CD8-positive, alpha-beta memory T cell (primary cell): ENCODE measurements around the gene OSTC. TPM values are rescaled to one million over a fixed set of nuclear protein-coding genes. Genes with fewer than 3 reads are reported as not detected.

Source experiments
- CTCF ChIA-PET: fragments of 350-600 bp; sonication (Branson Sonifier 250); formaldehyde crosslinking; loops from one replicate; lab custom pipeline; 2021; ENCODE audit warnings: antibody characterized with exemption; lab: Charles Lee
- POLR2A ChIA-PET: fragments of 350-600 bp; sonication (Branson Sonifier 250); formaldehyde crosslinking; loops from one replicate; lab custom pipeline; 2021; ENCODE audit warnings: antibody characterized with exemption; lab: Charles Lee
- DNase-seq, 5 donors: peaks; one replicate each; pipeline versions ENCODE4 v3.0.0 to v3.0.0-alpha.2; 2020 to 2022; ENCODE audit warnings: mixed read lengths in 1 of 5
- H3K27ac ChIP-seq: one replicate; pipeline ENCODE4 v1.7.0; 2013; ENCODE audit warnings: low read depth, mild to moderate bottlenecking, low read length, moderate library complexity
- H3K27me3 ChIP-seq: 2 replicates; pipeline ENCODE4 v1.7.0; 2013; ENCODE audit warnings: low read length, mild to moderate bottlenecking; ENCODE audit not compliant: insufficient read depth, poor library complexity, severe bottlenecking
- H3K36me3 ChIP-seq: 2 replicates; pipeline ENCODE4 v1.7.0; 2013; ENCODE audit warnings: mild to moderate bottlenecking, low read length, moderate library complexity; ENCODE audit not compliant: insufficient read depth
- H3K4me1 ChIP-seq: 2 replicates; pipeline ENCODE4 v1.7.0; 2013; ENCODE audit warnings: mild to moderate bottlenecking, low read length, moderate library complexity; ENCODE audit not compliant: insufficient read depth
- H3K4me3 ChIP-seq: 2 replicates; pipeline ENCODE4 v1.7.0; 2013; ENCODE audit warnings: mild to moderate bottlenecking, low read length
- H3K9me3 ChIP-seq: 2 replicates; pipeline ENCODE4 v1.7.0; 2013; ENCODE audit warnings: mild to moderate bottlenecking, low read length
- H3K27ac Mint-ChIP-seq, 8 donors: one replicate each; pipeline ENCODE4 v1.8.0; 2020 to 2021; ENCODE audit warnings: mixed read lengths in 8 of 8, mild to moderate bottlenecking in 6 of 8, inconsistent platforms in 3 of 8, moderate library complexity in 3 of 8
- H3K27me3 Mint-ChIP-seq, 2 donors: one replicate each; pipeline ENCODE4 v1.8.0; 2020 to 2021; ENCODE audit warnings: mixed read lengths in 2 of 2, mild to moderate bottlenecking in 1 of 2, moderate library complexity in 1 of 2
- H3K36me3 Mint-ChIP-seq, 3 donors: one replicate each; pipeline ENCODE4 v1.8.0; 2020 to 2021; ENCODE audit warnings: mixed read lengths in 3 of 3, inconsistent platforms in 1 of 3, mild to moderate bottlenecking in 1 of 3
- H3K4me1 Mint-ChIP-seq, 3 donors: one replicate each; pipeline ENCODE4 v1.8.0; 2020 to 2021; ENCODE audit warnings: mixed read lengths in 3 of 3, inconsistent platforms in 1 of 3, mild to moderate bottlenecking in 1 of 3
- H3K4me3 Mint-ChIP-seq, 7 donors: one replicate each; pipeline ENCODE4 v1.8.0; 2020 to 2021; ENCODE audit warnings: mixed read lengths in 7 of 7, mild to moderate bottlenecking in 6 of 7, moderate library complexity in 4 of 7, inconsistent platforms in 2 of 7
- H3K9me3 Mint-ChIP-seq, 5 donors: one replicate each; pipeline ENCODE4 v1.8.0; 2020 to 2022; ENCODE audit warnings: mixed read lengths in 5 of 5, mild to moderate bottlenecking in 3 of 5, moderate library complexity in 2 of 5, inconsistent platforms in 1 of 5
- polyA plus RNA-seq: library from polyadenylated mRNA; unstranded; fragments of 300-500 nt; fragmentation: Illumina TruSeq; gene quantifications from one replicate; pipeline ENCODE4 v1.2.3, GENCODE V29; 2021
- total RNA-seq, 2 experiments: library from RNA; stranded (reverse); gene quantifications; one replicate each; pipeline ENCODE4 v1.2.3, GENCODE V29; 2021

OSTC gene
- total and polyA plus RNA-seq, 3 experiments from 2014 or later, result 90.8 to 154 (median 93.1) TPM

DNA sequence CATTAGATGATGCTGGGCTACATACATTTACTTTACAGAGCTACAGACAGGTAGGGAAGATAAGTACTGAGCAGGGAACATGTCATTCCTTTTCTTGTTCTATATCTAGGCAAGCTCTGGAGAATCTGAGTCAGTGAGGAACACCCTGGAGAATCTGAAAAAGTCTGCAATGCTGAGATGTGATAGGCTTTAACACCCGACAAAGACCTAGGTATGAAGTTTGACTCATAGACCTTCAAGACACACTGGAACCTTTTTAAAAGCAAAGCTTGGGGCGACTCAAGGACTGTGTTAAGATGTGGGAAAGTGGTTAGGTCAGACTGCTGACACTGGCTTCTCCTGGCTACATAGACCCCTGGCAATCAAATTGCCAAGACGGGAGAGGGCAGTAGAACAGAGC lies 42.8 kb downstream of the OSTC start:
- Mint-ChIP-seq H3K36me3 (no peaks in the 10 kb centered on the region), H3K27me3 (peaks cover 4 to 8% of the 10 kb centered on the region in 2 donors), H3K4me1 (no peaks in the 10 kb centered on the region), H3K27ac (no peak overlapping the region), H3K9me3 (no peaks in the 10 kb centered on the region), H3K4me3 (no peak overlapping the region)
- Histone ChIP-seq H3K27ac (no peak overlapping the region), H3K27me3 (no peaks in the 10 kb centered on the region), H3K9me3 (no peaks in the 10 kb centered on the region), H3K4me3 (no peak overlapping the region), H3K36me3 (no peaks in the 10 kb centered on the region), H3K4me1 (no peaks in the 10 kb centered on the region)
- ChIA-PET POLR2A (no interaction called here), CTCF (no interaction called here)
- DNase-seq, result no peak

GRCh38 chr4:108693819-108694218 lies 43.4 kb downstream of the OSTC start:
- Mint-ChIP-seq H3K4me1 (no peaks in the 10 kb centered on the region), H3K36me3 (no peaks in the 10 kb centered on the region), H3K9me3 (no peaks in the 10 kb centered on the region), H3K27me3 (peaks cover 4 to 8% of the 10 kb centered on the region in 2 donors), H3K27ac (no peak overlapping the region), H3K4me3 (no peak overlapping the region)
- Histone ChIP-seq H3K36me3 (no peaks in the 10 kb centered on the region), H3K4me3 (no peak overlapping the region), H3K27me3 (no peaks in the 10 kb centered on the region), H3K4me1 (no peaks in the 10 kb centered on the region), H3K27ac (no peak overlapping the region), H3K9me3 (no peaks in the 10 kb centered on the region)
- ChIA-PET CTCF (no interaction called here), POLR2A (no interaction called here)
- no peak for DNase-seq

DNA sequence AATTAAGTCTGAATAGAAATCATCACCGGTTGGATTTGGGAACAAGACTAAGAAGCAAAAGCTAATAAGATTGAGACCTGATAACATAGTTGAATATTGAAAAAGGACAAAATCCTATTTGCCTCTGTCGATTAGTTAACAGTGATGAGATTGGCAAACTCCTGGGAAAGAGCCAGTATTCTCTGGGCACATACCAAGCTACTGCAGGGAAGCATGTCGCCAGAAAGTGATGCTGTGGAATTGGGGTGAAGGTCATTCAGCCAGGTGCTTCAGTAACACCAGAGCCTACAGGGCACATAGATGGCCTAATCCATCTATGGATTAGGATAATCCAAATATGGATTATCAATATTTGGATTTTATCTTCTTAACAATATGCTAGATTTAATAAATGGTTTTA lies 44.0 kb downstream of the OSTC start:
- CTCF ChIA-PET, result no interaction called here
- H3K27ac Mint-ChIP-seq, result no peak overlapping the region
- DNase-seq, result no peak
- POLR2A ChIA-PET, result no interaction called here
- no peaks in the 10 kb centered on the region for H3K4me1 ChIP-seq
- peaks cover 4 to 8% of the 10 kb centered on the region in 2 donors for H3K27me3 Mint-ChIP-seq
- H3K4me3 ChIP-seq, result no peak overlapping the region
- no peak overlapping the region for H3K4me3 Mint-ChIP-seq
- no peaks in the 10 kb centered on the region for H3K9me3 Mint-ChIP-seq
- no peaks in the 10 kb centered on the region for H3K36me3 ChIP-seq
- H3K27me3 ChIP-seq, result no peaks in the 10 kb centered on the region
- no peaks in the 10 kb centered on the region for H3K4me1 Mint-ChIP-seq
- H3K36me3 Mint-ChIP-seq, result no peaks in the 10 kb centered on the region
- H3K9me3 ChIP-seq, result no peaks in the 10 kb centered on the region
- H3K27ac ChIP-seq, result no peak overlapping the region

GRCh38 chr4:108695062-108695461 lies 44.7 kb downstream of the OSTC start:
- no peak for DNase-seq
- Histone ChIP-seq H3K36me3 (no peaks in the 10 kb centered on the region), H3K4me3 (no peak overlapping the region), H3K27me3 (no peaks in the 10 kb centered on the region), H3K9me3 (no peaks in the 10 kb centered on the region), H3K27ac (no peak overlapping the region), H3K4me1 (no peaks in the 10 kb centered on the region)
- H3K27ac Mint-ChIP-seq, result no peak overlapping the region
- no peaks in the 10 kb centered on the region for H3K4me1 Mint-ChIP-seq
- H3K36me3 Mint-ChIP-seq, result no peaks in the 10 kb centered on the region
- POLR2A ChIA-PET, result no interaction called here
- CTCF ChIA-PET, result no interaction called here
- no peak overlapping the region for H3K4me3 Mint-ChIP-seq
- peaks cover 2 to 8% of the 10 kb centered on the region in 2 donors for H3K27me3 Mint-ChIP-seq
- H3K9me3 Mint-ChIP-seq, result no peaks in the 10 kb centered on the region

- no peak overlapping the region for H3K4me3 Mint-ChIP-seq
- Histone ChIP-seq H3K27me3 (no peaks in the 10 kb centered on the region), H3K9me3 (no peaks in the 10 kb centered on the region), H3K4me1 (no peaks in the 10 kb centered on the region), H3K4me3 (no peak overlapping the region), H3K36me3 (no peaks in the 10 kb centered on the region), H3K27ac (no peak overlapping the region)
- no peaks in the 10 kb centered on the region for H3K9me3 Mint-ChIP-seq
- H3K27ac Mint-ChIP-seq, result no peak overlapping the region
- peaks cover 0 to 4% (median 0%) of the 10 kb centered on the region in 3 donors for H3K4me1 Mint-ChIP-seq
- DNase-seq, result no peak
- H3K27me3 Mint-ChIP-seq, result peaks cover 5 to 8% of the 10 kb centered on the region in 2 donors
- no peaks in the 10 kb centered on the region for H3K36me3 Mint-ChIP-seq
- ChIA-PET CTCF (no interaction called here), POLR2A (no interaction called here)
Measured at GRCh38 chr4:108696160-108696559, 45.8 kb downstream of the OSTC start.

- Mint-ChIP-seq H3K9me3 (no peaks in the 10 kb centered on the region), H3K4me3 (no peak overlapping the region), H3K27ac (no peak overlapping the region), H3K4me1 (peaks cover 13 to 20% (median 14%) of the 10 kb centered on the region in 3 donors), H3K36me3 (no peaks in the 10 kb centered on the region), H3K27me3 (peaks cover 3 to 5% of the 10 kb centered on the region in 2 donors)
- ChIA-PET POLR2A (no interaction called here), CTCF (no interaction called here)
- Histone ChIP-seq H3K27ac (no peak overlapping the region), H3K4me3 (no peak overlapping the region), H3K36me3 (no peaks in the 10 kb centered on the region), H3K9me3 (no peaks in the 10 kb centered on the region), H3K27me3 (no peaks in the 10 kb centered on the region), H3K4me1 (peaks cover 7% of the 10 kb centered on the region)
- no peak for DNase-seq
Measured at GRCh38 chr4:108700081-108700757, 49.8 kb downstream of the OSTC start.

DNA sequence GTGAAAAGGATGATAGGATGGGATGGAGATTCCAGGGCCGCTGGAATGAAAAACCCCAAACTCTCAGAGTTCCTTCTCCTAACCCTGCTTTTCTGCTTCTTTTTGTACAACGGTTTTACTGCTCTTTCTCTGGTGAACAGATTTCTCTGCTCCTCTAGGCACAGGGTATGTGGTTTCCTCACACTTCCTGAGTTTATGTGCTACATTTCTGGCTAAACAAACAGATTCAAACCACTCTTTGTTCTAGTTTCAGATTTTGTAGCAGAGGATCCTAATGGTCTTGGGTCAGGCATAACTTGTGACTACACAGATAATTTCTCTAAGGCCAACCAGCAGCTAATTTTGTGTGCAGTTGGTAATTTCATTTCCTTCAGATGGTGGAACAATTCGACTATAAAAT lies 52.6 kb downstream of the OSTC start:
- Histone ChIP-seq H3K4me1 (peaks cover 7% of the 10 kb centered on the region), H3K9me3 (no peaks in the 10 kb centered on the region), H3K27me3 (no peaks in the 10 kb centered on the region), H3K27ac (no peak overlapping the region), H3K4me3 (no peak overlapping the region), H3K36me3 (no peaks in the 10 kb centered on the region)
- Mint-ChIP-seq H3K27me3 (peaks cover 3 to 9% of the 10 kb centered on the region in 2 donors), H3K4me1 (peaks cover 13 to 20% (median 14%) of the 10 kb centered on the region in 3 donors), H3K9me3 (no peaks in the 10 kb centered on the region), H3K27ac (peak overlapping the region in 5 of 8 donors; percentile 10 to 81 (median 47)), H3K36me3 (no peaks in the 10 kb centered on the region), H3K4me3 (peak overlapping the region in 2 of 7 donors; percentile 15 to 25)
- CTCF ChIA-PET, result no interaction called here
- DNase-seq, result no peak
- POLR2A ChIA-PET, result no interaction called here

DNA sequence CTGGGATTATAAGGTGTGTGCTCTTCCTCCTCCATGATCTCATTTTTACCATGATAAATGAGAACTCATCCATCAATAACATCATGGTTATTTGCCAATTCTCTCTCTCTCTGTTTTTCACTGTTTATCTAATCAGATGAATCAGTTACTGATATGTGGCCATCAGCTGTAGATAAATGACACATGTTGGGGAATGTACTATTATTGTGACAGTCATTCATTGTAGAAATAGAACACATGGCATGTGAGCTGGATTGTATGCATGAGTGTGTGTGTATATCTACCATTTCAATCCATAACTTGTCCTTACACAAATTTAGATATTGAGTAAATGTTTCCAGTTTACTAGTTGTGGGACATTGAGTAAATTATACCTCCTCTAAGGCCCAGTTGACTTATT lies 53.0 kb downstream of the OSTC start:
- no peaks in the 10 kb centered on the region for H3K36me3 Mint-ChIP-seq
- Histone ChIP-seq H3K4me1 (peaks cover 7% of the 10 kb centered on the region), H3K4me3 (no peak overlapping the region), H3K36me3 (no peaks in the 10 kb centered on the region), H3K27ac (no peak overlapping the region), H3K27me3 (no peaks in the 10 kb centered on the region), H3K9me3 (no peaks in the 10 kb centered on the region)
- POLR2A ChIA-PET, result no interaction called here
- CTCF ChIA-PET, result no interaction called here
- peaks cover 13 to 20% (median 14%) of the 10 kb centered on the region in 3 donors for H3K4me1 Mint-ChIP-seq
- peak overlapping the region in 3 of 8 donors; percentile 10 to 81 (median 68) for H3K27ac Mint-ChIP-seq
- no peaks in the 10 kb centered on the region for H3K9me3 Mint-ChIP-seq
- DNase-seq, result no peak
- peaks cover 3 to 9% of the 10 kb centered on the region in 2 donors for H3K27me3 Mint-ChIP-seq
- H3K4me3 Mint-ChIP-seq, result peak overlapping the region in 1 of 7 donors; percentile 25
